DLD1 (cell line): ENCODE results near the gene AFAP1.

Experiments
- in situ Hi-C: cut with HindIII; loops from 2 replicates; pipeline ENCODE4 v1.10.0; 2017; ENCODE audit warnings: low sequenced_read_pairs

Gene AFAP1

GRCh38 chr4:7764466-7764865 lies 175.2 kb downstream of the AFAP1 start:
- in situ Hi-C loops: no loop called here

GRCh38 chr4:7763788-7764187 lies 175.9 kb downstream of the AFAP1 start:
- in situ Hi-C loops: no loop called here

- in situ Hi-C loops: no loop called here
Measured at GRCh38 chr4:7763106-7763505, 176.6 kb downstream of the AFAP1 start.

GRCh38 chr4:7762376-7763030 lies 177.2 kb downstream of the AFAP1 start:
- in situ Hi-C loops: no loop called here

GRCh38 chr4:7761720-7762119 lies 177.9 kb downstream of the AFAP1 start:
- in situ Hi-C loops: no loop called here

- in situ Hi-C loops: no loop called here
Measured at GRCh38 chr4:7761312-7761711, 178.3 kb downstream of the AFAP1 start.

- in situ Hi-C loops: no loop called here
Measured at GRCh38 chr4:7760706-7761105, 179.0 kb downstream of the AFAP1 start.

- in situ Hi-C loops: no loop called here
Measured at GRCh38 chr4:7760228-7760627, 179.4 kb downstream of the AFAP1 start.

- in situ Hi-C loops: no loop called here
Measured at GRCh38 chr4:7759635-7760034, 180.0 kb downstream of the AFAP1 start.

GRCh38 chr4:7759216-7759615 lies 180.4 kb downstream of the AFAP1 start:
- in situ Hi-C loops: no loop called here

- in situ Hi-C loops: no loop called here
Measured at GRCh38 chr4:7758476-7758875, 181.2 kb downstream of the AFAP1 start.

- in situ Hi-C loops: no loop called here
Measured at GRCh38 chr4:7757501-7758471, 181.9 kb downstream of the AFAP1 start.

GRCh38 chr4:7756561-7757355 lies 182.9 kb downstream of the AFAP1 start:
- in situ Hi-C loops: no loop called here

GRCh38 chr4:7756071-7756470 lies 183.6 kb downstream of the AFAP1 start:
- in situ Hi-C loops: no loop called here

- in situ Hi-C loops: no loop called here
Measured at GRCh38 chr4:7755561-7755960, 184.1 kb downstream of the AFAP1 start.

- in situ Hi-C loops: no loop called here
Measured at GRCh38 chr4:7754565-7755262, 184.9 kb downstream of the AFAP1 start.

- in situ Hi-C loops: no loop called here
Measured at GRCh38 chr4:7753931-7754465, 185.7 kb downstream of the AFAP1 start.

- in situ Hi-C loops: no loop called here
Measured at GRCh38 chr4:7753271-7753670, 186.4 kb downstream of the AFAP1 start.

- in situ Hi-C loops: no loop called here
Measured at GRCh38 chr4:7752649-7753048, 187.0 kb downstream of the AFAP1 start.

GRCh38 chr4:7750972-7751371 lies 188.7 kb downstream of the AFAP1 start:
- in situ Hi-C loops: no loop called here
